ENCODE data around the gene PIGC.

PIGC gene

DNA sequence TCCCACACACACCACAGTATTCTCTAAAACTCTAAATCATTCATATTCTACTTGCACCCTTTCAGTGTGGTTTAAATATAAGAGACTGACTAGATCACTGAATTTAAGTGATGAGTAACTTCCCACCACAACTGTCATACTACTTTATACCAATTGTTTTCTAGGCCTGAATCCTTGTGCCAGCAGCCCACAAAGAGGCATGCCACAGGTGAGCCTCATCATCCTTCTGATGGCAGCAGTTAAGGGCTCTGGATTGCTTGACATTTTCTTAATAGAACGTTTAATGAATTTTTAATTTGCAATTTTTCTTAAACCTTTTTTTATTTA is 13.8 kb downstream of the PIGC start:
- DNase-seq (ENCODE audit: low read depth in 2 of 2) = no peak

DNA sequence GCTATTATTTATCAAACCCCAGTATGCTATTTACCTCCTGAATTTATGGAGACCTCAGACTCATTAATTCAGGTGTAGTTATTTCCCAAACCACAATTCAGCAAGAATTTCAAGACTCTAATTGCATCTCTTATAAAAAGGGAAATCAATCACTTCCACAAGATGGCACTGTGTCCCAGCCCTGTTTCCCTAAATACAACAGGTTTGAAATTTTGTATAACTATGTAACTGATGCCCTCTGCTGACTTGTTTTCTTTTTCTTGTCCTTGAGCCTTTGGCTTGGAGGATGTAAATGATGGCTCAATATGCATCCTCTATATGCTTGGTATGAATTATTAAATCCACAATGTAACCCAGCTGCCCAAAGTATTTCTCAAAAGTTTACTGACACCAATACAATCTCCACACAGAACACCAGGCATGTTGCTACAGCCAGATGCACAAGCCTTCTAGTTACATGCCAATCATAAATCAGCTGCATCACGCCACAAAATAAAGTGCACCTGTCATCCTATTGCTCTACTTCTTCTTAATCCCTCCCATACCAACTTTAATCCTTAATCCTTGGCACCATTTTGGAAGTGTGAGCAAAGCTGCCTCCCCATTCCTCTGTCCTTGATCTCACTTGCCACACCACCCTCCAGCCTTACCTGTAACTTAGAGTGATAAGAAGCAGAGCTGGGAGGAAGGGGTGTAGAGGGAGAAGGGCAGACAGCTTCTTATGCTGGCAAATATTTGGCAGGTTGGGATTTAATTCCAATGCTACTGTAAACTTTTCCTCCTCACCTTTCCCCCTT is 14.3 kb downstream of the PIGC start:
- peak in 1 of 2 donors; percentile 20 for DNase-seq (ENCODE audit: low read depth in 2 of 2)

DNA sequence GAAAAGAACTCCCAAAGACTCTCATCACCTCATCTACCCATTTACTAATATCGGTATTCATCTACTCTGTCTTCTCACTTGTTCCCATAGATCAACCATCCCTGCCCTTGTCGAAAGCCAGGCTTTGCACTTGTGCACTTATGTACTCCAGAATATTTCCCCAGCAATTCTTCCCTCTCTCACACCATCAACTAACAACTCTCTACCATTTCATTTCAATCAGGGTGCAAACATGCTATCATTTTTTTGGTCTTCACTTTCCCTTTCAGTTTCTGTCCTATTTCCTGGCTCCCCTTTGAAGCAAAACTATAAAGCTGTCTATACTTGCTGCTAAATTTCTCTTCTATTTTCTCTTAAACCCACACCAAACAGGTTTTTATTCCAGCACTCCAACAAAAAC is 16.7 kb downstream of the PIGC start:
- DNase-seq (ENCODE audit: low read depth in 2 of 2) = no peak

DNA sequence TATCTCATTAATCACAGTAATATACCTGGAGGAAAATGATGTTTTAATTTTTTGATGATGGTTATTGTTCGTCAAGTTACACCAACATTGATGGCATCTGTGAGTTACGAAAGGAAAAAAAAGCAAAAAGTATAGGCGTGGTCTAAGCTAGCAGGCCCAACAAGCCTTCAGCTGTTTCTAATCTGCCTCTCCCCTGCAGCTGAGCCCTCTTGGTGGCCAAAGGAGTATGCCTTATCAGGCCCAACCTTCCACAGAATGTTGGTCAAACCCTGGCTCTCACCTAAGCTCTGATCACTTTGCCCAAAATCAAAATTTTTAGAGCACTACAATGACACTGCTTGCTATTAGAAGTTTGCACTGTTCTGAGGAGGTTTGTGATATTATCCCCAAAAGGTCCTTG is 18.5 kb downstream of the PIGC start:
- no peak for DNase-seq (ENCODE audit: low read depth in 2 of 2)

DNA sequence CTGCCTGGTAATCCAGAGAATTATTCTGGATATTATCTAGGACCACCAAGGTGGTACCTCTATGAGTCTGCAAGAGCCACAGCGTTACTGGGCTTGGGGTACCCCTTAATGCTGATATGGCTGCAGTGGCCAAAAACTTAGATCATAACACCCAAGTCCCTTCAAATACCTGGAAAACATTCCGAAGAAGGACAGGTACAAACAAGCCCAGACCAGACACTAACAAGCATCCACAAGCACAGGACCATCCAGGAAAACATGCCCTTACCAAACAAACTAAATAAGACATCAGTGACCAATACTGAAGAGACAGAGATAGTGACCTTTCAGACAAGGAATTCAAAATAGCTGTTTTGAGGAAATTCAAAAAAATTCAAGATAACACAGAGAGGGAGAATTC is 20.5 kb downstream of the PIGC start:
- no peak for DNase-seq (ENCODE audit: low read depth in 2 of 2)

DNA sequence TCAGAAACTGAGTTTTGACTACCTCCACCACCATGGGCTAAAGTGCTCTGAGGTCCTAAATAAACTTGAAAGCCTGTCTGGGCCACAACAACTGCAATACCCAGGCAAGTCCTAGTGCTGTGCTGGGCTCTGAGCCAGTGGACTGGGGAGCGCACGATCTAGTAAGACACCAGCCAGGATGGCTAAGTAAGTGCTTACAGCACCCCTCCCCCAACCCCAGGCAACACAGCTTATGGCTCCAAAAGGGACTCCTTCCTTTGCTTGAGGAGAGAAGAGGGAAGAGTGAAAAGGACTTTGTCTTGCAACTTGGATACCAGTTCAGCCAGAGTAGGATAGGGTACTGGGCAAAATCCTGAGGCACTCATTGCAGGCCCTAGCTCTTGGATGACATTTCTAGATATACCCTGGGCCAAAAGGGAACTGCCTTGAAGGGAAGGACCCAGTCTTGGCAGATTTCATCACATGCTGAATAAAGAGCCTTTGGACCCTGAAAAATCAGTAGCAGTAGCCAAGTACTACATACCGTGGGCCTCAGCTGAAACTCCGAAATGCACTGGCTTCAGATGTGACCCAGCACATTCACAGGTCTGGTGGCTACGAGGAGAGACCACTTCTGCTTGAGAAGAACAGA is 21.8 kb downstream of the PIGC start:
- DNase-seq (ENCODE audit: low read depth in 2 of 2) = no peak

DNA sequence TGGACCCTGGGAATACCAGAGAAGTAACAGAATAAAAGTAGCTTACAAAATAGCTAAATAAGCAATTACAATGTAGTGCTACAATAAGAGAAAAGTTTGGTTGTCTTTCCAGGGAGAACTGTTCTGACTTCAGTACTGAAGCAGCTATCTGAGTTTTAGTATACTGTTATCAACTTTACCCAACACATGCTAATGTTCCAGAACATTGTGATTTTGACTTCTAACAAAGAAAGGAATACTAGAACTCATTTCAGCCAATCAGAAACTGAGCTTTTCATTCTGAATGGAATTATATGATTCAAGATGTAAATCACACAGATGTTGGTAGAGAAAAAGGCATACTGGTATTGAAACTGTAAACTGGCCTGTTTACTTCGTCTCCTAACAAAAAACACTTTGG is 23.5 kb downstream of the PIGC start, which contains the start of gene C1orf105:
Gene C1orf105 (plus strand): TSS at position 301 of the 400 bp plus-strand sequence. CDS start 201 bp downstream, outside the sequence.
- DNase-seq (ENCODE audit: low read depth in 2 of 2) = no peak

DNA sequence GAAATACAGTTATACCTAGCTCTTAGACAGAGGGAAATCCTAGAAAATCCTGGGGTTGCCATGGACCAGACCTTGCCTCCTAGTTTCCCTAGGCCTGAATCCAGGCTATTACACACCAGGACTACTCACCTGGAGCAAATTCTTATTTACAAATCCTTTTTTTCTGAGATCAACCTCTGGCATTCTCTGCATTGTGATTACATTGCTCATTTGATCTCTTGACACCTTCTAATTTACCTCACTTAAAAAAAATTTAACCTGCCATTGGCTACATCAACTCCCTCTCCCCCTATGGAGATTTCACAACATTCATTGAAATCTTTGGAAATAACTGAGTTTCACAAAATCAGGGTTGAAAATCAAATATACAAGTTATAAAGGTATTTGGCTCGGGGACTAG is 26.3 kb downstream of the PIGC start:
- DNase-seq (ENCODE audit: low read depth in 2 of 2) = no peak

DNA sequence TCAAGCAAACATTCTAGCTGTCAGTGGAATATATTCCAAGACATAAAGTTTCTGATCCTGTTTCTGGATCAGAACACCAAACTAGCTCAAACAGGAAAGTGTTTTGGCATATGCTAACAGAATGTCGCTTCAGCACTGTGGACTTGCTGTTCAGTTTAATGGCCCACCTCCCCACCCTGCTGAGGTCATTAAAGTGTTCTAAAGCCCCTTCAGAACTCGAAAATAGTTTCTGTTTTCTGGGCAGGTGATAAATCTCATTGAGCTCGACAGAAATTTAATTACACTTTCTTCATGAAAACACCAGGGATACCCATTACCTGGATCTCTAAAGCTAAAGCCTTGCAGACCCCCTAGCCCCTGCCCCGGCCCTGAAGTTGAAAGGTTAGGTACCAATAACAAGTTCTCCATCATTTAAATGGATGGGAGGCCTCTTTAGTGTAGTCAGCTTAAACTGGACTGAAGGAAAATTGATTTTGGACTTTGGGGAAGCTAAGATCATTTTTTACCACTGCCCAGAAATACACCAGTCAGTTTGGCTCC is 27.3 kb downstream of the PIGC start:
- DNase-seq (ENCODE audit: low read depth in 2 of 2) = no peak

DNA sequence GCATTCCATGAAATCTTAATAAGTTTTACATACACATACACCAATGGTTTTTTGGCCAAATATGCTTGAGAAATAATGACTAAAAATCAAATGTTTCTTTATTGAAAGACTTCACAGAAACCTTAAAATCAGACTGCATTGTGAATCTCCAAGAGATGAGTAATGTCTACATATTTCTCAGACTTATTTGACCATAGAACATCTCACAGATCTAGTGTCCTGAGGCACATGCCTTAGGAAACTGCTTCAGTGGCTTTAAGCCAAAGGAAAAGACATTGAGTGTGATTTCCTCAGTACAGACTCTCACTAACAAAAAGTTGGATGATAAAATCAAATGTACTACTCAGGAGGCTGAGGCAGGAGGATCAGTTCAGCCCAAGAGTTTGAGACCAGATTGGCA is 29.5 kb downstream of the PIGC start:
- DNase-seq (ENCODE audit: low read depth in 2 of 2) = no peak

DNA sequence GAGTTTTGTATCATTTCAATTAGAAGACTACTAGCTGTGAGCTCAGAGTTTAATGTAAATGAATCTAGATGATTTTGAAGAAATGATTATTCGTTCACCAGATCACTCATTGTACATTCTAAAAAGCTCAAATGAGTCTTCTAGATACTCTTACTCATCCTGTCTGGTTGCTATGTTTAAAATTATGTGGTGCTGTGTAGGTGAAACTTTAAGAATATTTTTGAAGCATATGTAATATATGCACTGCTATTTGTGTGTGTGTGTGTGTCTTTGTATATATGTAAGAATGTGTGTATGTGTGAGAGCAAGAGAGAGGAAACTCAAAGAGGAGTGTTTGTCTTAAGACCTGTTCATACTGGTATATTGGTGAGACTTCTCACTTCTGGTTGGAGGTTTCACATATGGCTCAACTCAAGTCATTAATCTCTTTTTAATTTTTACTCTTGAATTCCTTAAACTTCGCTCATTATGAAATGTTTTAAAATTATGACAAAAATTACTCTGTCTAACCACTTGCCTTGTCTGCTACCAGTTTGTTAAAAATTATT is 32.0 kb downstream of the PIGC start:
- DNase-seq (ENCODE audit: low read depth in 2 of 2) = no peak

DNA sequence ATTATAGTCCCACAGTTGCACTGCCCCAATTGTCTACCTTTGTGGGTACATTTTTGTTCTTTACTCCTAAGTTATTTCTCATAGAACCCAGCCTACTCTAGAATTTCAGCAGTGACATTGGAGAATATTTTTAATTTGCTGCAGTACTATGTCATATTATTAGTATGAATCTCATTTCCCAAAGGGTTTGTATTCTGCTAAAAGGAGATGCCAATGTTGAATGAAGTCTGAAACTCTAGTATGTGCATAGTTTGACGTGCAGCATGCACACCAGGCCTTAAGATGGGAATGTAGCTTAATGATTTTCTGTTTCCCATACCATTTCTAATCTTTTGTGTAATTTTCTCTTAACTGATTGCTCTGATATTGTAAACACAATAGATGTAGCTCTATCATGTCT is 33.8 kb downstream of the PIGC start:
- no peak for DNase-seq (ENCODE audit: low read depth in 2 of 2)

DNA sequence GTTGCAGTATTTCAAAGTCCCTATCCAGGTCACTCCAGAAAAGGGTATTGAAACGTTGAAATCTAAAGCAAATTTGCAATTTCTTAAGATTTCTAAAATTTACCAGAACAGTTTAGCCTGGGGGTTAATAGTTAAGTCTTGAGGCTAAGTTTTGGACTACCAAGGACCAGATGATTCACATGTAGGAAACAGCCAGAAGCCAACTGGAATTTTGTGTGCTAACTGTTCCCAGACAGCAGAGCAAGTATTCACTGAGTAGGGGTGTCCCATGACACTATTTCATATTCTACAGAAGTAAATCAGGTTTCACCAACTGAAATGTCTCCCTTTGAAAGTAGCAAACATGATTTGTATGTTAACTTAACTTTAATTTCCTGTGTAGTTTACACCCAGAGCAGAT is 34.9 kb downstream of the PIGC start:
- no peak for DNase-seq (ENCODE audit: low read depth in 2 of 2)

DNA sequence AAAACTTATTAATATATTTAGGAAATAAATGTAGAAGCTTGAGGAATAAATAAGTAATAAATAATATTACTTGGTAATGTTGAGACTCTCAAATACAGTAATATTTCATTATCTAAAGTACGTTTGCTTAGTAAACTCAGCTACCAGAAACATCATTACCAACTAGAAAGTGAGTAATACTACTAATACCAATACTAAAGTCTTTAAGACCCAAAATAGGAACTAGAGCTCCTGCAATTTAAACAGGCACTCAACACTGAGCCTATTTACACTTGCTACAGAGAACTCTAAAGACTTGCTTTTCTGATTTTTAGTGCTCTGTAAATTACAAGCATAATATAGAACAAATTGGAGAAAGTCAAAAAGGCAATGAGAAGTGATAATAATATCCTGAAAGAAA is 36.9 kb downstream of the PIGC start:
- no peak for DNase-seq (ENCODE audit: low read depth in 2 of 2)

DNA sequence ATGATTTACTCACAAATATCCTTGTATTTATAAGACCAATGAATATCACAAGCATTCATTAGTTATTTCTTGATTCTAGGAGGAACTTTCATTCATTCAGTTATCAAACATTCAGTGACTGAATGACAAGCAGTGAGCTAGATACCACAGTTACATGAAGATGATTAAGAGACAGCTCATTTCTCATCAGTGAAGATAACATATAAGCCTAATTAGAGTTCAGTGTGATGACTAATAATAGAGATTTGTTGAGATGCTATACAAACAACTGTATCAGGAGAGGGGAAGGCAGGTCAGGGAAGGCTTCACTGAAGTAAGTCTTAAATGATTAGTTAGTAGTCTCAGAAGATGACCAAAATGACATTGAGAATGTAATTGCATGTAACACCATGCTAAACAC is 38.0 kb downstream of the PIGC start:
- no peak for DNase-seq (ENCODE audit: low read depth in 2 of 2)

DNA sequence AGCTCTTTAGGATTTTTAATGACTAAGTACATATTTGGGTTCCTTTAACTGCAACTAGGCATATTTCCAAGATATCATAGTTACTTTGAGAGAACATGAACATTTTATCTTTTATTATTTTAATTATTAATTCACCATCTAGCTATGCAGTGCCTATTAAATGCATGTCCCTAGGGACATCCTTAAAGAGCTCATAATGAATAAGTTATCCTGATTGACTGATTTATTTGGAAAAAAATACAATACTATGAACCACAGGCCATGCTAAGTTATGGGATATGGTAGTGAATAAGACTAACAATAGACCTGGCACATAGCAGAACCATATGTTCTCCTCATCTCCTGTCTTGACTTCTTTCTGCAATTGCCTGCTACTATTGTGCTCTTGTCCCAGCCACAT is 39.7 kb downstream of the PIGC start:
- no peak for DNase-seq (ENCODE audit: low read depth in 2 of 2)

DNA sequence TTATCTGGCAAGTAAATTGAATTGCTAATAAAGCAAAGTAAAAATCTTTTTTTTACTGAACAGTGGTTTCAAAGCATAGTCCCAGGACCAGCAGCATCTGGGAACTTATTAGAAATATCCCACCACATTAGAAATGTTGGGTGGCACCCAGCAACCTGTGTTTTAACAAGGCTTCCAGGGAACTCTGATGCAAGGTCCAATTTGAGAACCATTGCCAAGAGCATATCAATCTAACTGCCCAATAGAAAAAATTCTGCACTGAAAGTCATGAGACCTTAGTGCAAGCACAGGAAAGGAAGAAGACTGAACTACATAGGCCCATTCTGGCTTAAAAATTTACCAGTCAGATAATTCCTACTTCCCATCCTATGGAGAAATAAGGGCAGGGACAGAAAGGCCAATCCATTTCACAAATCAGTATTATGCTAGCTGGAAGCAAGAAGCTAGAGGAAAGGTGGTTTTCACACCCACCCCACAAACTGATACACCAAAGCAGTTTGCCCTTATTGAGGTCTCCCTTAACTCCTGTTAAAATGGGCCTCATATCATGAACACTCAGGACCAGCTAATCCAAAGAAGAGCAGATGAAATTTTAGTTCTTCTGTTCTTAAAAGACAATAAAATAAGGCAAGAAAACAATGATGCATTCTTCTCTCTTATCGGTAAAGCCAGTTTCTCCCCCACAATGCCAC is 40.8 kb downstream of the PIGC start:
- no peak for DNase-seq (ENCODE audit: low read depth in 2 of 2)

DNA sequence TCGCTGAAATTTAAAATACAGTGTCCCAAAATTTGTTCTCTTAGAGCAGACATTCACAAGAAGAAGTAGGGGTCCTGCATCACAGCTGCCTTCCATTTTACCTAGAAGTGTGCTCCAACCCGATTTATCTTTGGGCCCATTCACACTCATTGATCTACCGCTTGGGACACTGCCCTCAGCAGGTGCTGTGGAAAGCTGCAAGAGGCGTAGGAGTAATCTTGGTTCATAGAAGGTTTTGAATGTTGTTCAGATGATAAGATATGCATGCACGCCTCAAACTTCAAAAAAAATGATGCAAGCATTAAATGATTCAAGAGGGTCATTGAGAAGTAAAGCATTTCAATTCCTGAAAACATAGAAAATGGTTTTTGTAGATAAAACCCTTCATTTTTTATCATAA is 42.0 kb downstream of the PIGC start:
- no peak for DNase-seq (ENCODE audit: low read depth in 2 of 2)

DNA sequence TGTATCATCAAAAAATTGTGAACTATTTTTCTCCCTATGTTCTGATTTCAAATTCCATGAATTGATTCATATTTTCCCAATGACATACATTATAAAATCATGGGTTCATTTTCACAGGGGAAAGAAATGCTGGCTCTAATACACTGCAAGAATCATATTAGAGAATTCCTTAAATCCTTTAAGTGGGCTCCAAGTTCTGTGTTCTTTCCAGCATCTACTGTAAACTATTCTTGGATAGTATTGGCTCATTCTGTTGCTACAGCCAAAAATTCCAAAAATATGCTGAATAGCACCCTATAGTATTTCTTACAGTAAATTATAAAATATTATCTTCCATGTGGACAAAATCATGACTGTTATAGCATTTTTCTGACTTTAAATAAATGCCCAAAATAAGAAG is 42.4 kb downstream of the PIGC start:
- DNase-seq (ENCODE audit: low read depth in 2 of 2) = no peak

DNA sequence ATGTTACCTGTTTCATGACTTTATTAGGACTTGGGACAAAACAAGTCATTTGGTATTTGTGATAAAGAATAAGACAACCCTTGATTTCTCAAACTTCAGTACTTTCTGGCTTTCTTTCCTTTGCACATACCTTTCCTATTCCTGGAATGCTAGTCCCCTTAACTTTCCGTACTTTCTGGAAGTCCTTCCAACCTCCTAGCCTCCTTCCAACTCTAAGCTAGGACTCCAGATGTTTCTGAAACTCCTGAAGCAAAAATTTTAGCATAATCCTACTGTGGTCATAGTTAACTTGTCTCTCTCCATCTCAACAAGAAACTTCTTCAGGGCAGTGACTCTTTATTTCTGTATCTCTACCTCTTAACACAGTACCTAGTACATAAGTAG is 43.2 kb downstream of the PIGC start:
- no peak for DNase-seq (ENCODE audit: low read depth in 2 of 2)

DNA sequence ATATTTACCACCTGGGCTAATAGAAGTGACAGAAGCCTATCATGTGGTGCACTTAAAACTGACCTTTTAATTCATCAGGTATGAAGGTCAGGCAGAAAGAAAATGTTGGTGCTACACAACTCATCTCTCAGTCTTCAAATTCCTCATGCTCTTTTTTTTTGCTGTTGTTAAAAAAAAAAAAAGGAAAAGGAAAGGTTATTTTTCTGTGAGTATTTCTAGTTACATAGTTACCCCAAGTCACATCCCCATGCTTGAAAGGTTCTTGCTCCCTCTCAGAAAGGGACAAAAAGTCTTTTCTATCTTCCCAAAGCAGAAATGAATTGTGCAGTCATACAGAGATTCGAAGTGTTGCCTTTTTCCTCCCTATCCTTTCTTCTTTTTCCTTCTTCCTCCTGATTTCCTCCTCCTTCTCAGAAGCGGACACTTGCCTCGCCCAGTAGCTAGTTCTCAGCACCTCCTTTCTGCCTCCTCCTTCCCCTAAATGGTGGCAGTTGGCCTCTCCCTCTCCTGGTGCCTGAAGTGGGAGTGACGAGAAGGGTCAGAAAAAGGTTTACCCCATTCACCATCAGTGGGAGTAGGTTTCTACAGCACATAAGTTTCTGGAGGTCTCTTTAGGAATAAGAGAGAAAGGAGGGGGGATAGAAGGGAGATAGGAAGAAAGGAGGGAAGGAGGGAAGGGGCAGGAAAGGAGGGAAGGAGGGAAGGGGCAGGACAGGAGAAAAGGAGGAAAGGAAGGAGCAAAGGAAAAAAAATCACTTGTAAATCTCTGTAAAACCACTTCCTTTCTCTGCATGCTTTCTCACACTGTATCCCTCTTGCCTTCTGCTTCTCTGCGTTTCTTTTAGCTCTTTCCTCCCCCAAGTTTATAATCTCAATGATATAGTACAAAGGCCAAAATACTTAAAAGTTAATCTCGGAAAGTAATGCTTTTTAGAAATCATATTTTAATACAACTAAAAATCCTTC is 43.8 kb downstream of the PIGC start:
- DNase-seq (ENCODE audit: low read depth in 2 of 2) = no peak
